Endothelial cell of umbilical vein (primary cell): ENCODE results near the gene CDR2. TPM values are rescaled to one million over a fixed set of nuclear protein-coding genes. Genes with fewer than 3 reads are reported as not detected.

Experiments
- BruUV-seq: library from RNA; stranded (reverse); fragments of 400-500 nt; replicated peaks from 2 replicates; lab custom pipeline; 2021; lab: Mats Ljungman, UMichigan
- CTCF ChIA-PET: fragments of 300-600, 350-600 bp; sonication (Branson Sonifier 250); formaldehyde crosslinking; loops from one replicate; lab custom pipeline; 2021; ENCODE audit warnings: antibody characterized with exemption, inconsistent platforms; lab: Charles Lee
- POLR2A ChIA-PET: fragments of 300-600, 350-600 bp; sonication (Branson Sonifier 250); formaldehyde crosslinking; loops from one replicate; lab custom pipeline; 2021; ENCODE audit warnings: antibody characterized with exemption, inconsistent platforms; lab: Charles Lee
- DNase-seq: peaks from one replicate; pipeline ENCODE4 v3.0.0-alpha.2; 2011; ENCODE audit warnings: low read depth, low spot score
- FAIRE-seq: peaks from 2 replicates; lab custom pipeline; 2011; peaks lifted over from hg19 to GRCh38; lab: Jason Lieb, UNC
- H2AFZ ChIP-seq: 2 replicates; pipeline ENCODE4 v1.6.0; 2012; ENCODE audit warnings: low read depth, low read length, control low read depth, inconsistent platforms
- H3K27ac ChIP-seq: 2 replicates; pipeline ENCODE4 v1.5.1; 2011; ENCODE audit warnings: low read depth, mild to moderate bottlenecking, control low read depth, low read length, moderate library complexity; ENCODE audit not compliant: insufficient read depth
- H3K27me3 ChIP-seq, 2 experiments: 2 replicates each; pipeline versions ENCODE4 v1.6.0 to v1.6.1; 2011; ENCODE audit warnings: low read length in 2 of 2, mixed read lengths in 1 of 2; ENCODE audit not compliant: control insufficient read depth in 2 of 2, insufficient read depth in 2 of 2
- H3K36me3 ChIP-seq, 2 experiments: 2 replicates in 1 of 2; 3 replicates in 1 of 2; pipeline ENCODE4 v1.5.1; 2011; ENCODE audit warnings: low read length in 2 of 2, mild to moderate bottlenecking in 1 of 2, moderate library complexity in 1 of 2; ENCODE audit not compliant: control insufficient read depth in 2 of 2, insufficient read depth in 2 of 2; ENCODE audit errors: extremely low read depth in 1 of 2
- H3K4me1 ChIP-seq: 3 replicates; pipeline ENCODE4 v1.5.1; 2011; ENCODE audit warnings: mild to moderate bottlenecking, low read length; ENCODE audit not compliant: control insufficient read depth, insufficient read depth; ENCODE audit errors: extremely low read depth
- H3K4me2 ChIP-seq: 2 replicates; pipeline ENCODE4 v1.6.1; 2011; ENCODE audit warnings: low read length, control low read depth, mixed read lengths; ENCODE audit not compliant: insufficient read depth
- H3K4me3 ChIP-seq, 3 experiments: fragments of 200-600 bp in 1 of 3; sonication (generic), shearing (Covaris generic) in 1 of 3; replicated peaks in 1 of 3; 2 replicates each; pipeline ENCODE4 v1.5.1; 2011 to 2016; ENCODE audit warnings: control low read depth in 3 of 3, low read length in 3 of 3, mild to moderate bottlenecking in 2 of 3, inconsistent platforms in 1 of 3, low read depth in 1 of 3, moderate library complexity in 1 of 3; ENCODE audit not compliant: insufficient read depth in 1 of 3
- H3K79me2 ChIP-seq: 2 replicates; pipeline ENCODE4 v1.6.0; 2012; ENCODE audit warnings: low read length, inconsistent platforms; ENCODE audit not compliant: control insufficient read depth, insufficient read depth
- H3K9ac ChIP-seq: replicated peaks from 2 replicates; pipeline ENCODE3; 2011; ENCODE audit warnings: low read length, control low read depth; ENCODE audit not compliant: insufficient read depth; ENCODE audit errors: extremely low read depth
- H3K9me1 ChIP-seq: replicated peaks from 3 replicates; pipeline ENCODE4 v1.6.0; 2011; ENCODE audit warnings: mild to moderate bottlenecking, low read length; ENCODE audit not compliant: control insufficient read depth, insufficient read depth; ENCODE audit errors: extremely low read depth
- H3K9me3 ChIP-seq: replicated peaks from 2 replicates; pipeline ENCODE4 v1.5.1; 2012; ENCODE audit warnings: low read length, inconsistent platforms; ENCODE audit not compliant: control insufficient read depth, insufficient read depth
- H4K20me1 ChIP-seq: replicated peaks from 2 replicates; pipeline ENCODE3; 2011; ENCODE audit warnings: mild to moderate bottlenecking, low read length; ENCODE audit not compliant: control insufficient read depth, insufficient read depth; ENCODE audit errors: extremely low read depth
- CTCF ChIP-seq, 2 donors: IDR thresholded peaks; 1 replicate in 1 of 2; 2 replicates in 1 of 2; pipeline ENCODE4 v1.5.1; 2011; ENCODE audit warnings: low read length in 2 of 2, mild to moderate bottlenecking in 2 of 2, moderate library complexity in 2 of 2, control low read depth in 1 of 2, inconsistent platforms in 1 of 2, low read depth in 1 of 2; ENCODE audit not compliant: insufficient read depth in 1 of 2; ENCODE audit errors: extremely low read depth in 1 of 2
- EZH2 ChIP-seq: IDR thresholded peaks from 2 replicates; pipeline ENCODE4 v1.6.1; 2012; ENCODE audit warnings: borderline replicate concordance, low read depth, mild to moderate bottlenecking, moderate library complexity, low read length, inconsistent platforms; ENCODE audit not compliant: severe bottlenecking
- FOS ChIP-seq: IDR thresholded peaks from 2 replicates; pipeline ENCODE4 v1.6.1; 2011; ENCODE audit warnings: mild to moderate bottlenecking, low read length, moderate library complexity, borderline replicate concordance; ENCODE audit not compliant: insufficient read depth
- GATA2 ChIP-seq: IDR thresholded peaks from 2 replicates; pipeline ENCODE4 v1.7.0; 2011; ENCODE audit warnings: low read depth, mild to moderate bottlenecking, moderate library complexity, mixed read lengths, low read length; ENCODE audit not compliant: insufficient read length, insufficient read depth
- JUN ChIP-seq: IDR thresholded peaks from 2 replicates; pipeline ENCODE4 v1.6.1; 2011; ENCODE audit warnings: borderline replicate concordance, low read depth; ENCODE audit not compliant: insufficient read length, insufficient read depth
- MAX ChIP-seq: IDR thresholded peaks from 2 replicates; pipeline ENCODE4 v1.6.1; 2011; ENCODE audit not compliant: insufficient read depth, insufficient read length
- MYC ChIP-seq: IDR thresholded peaks from one replicate; pipeline ENCODE4 v1.6.1; 2011; ENCODE audit warnings: mild to moderate bottlenecking, low read depth, low read length
- POLR2A ChIP-seq: IDR thresholded peaks from 2 replicates; pipeline ENCODE4 v1.6.1; 2012; ENCODE audit warnings: low read depth, mild to moderate bottlenecking, control low read depth, low read length
- POLR2AphosphoS5 ChIP-seq: IDR thresholded peaks from 2 replicates; pipeline ENCODE4 v1.6.1; 2012; ENCODE audit warnings: low read depth, mild to moderate bottlenecking, control low read depth, low read length, moderate library complexity; ENCODE audit not compliant: insufficient read depth
- dilution Hi-C: fragments of 300-500 bp; cut with MboI; formaldehyde crosslinking; loops from one replicate; pipeline ENCODE4 v1.15.0; 2019; ENCODE audit warnings: low sequenced_read_pairs; ENCODE audit not compliant: extremely low pct_ligation_motif_present
- intact Hi-C: fragments of 100-400 bp; cut with micrococcal nuclease; formaldehyde crosslinking; loops from one replicate; pipeline ENCODE4 v1.10.0; 2022
- polyA plus RNA-seq, 4 experiments: library from polyadenylated mRNA; depleted of rRNA in 3 of 4; stranded (reverse) in 3 of 4; unstranded in 1 of 4; fragments of >200 nt; gene quantifications; 2 replicates each; pipeline versions ENCODE4 v1.2.1 to v1.2.3, GENCODE V29; 2011 to 2012; ENCODE audit warnings: missing spikeins in 1 of 4
- total RNA-seq: library from RNA; stranded (reverse); gene quantifications from 2 replicates; pipeline ENCODE4 v1.2.3, GENCODE V29; 2021

The CDR2 gene
- total and polyA plus RNA-seq, 2 donors (not counting 3 experiments of a cell fraction or from before 2014, with no cell fraction given): 35.3 to 61.9 TPM

- dilution Hi-C loops (no loop called here), intact Hi-C loops (no loop called here)
- H3K4me3 ChIP-seq: no peak overlapping the region
- no peaks in the 10 kb centered on the region for H3K27me3 ChIP-seq
- H3K36me3 ChIP-seq: peaks cover 6 to 28% of the 10 kb centered on the region in 2 experiments
- no TSS peak for BruUV-seq
- TF ChIP-seq FOS (no peak), MYC (no peak), MAX (no peak), JUN (no peak), POLR2A (no peak), EZH2 (no peak), CTCF (IDR thresholded peaks at IDR 0.05; ENCODE audit: extremely low read depth in 1 of 2, insufficient read depth in 1 of 2, low read depth in 1 of 2, low read length in 2 of 2) (no peak), POLR2AphosphoS5 (no peak), GATA2 (no peak)
- H3K79me2 ChIP-seq: peaks cover 3% of the 10 kb centered on the region
- no peak for FAIRE-seq
- H3K4me1 ChIP-seq: peaks cover 14% of the 10 kb centered on the region
- ChIA-PET CTCF (no interaction called here), POLR2A (no interaction called here)
- no peak overlapping the region for H2AFZ ChIP-seq
- no peaks in the 10 kb centered on the region for H3K9me3 ChIP-seq
- H4K20me1 ChIP-seq: no peaks in the 10 kb centered on the region
- no peak for DNase-seq
- H3K9ac ChIP-seq: no peak overlapping the region
- no peak overlapping the region for H3K27ac ChIP-seq
- H3K4me2 ChIP-seq: no peak overlapping the region
- H3K9me1 ChIP-seq: no peaks in the 10 kb centered on the region
These were observed 57.4 kb downstream of the CDR2 start for GRCh38 chr16:22317001-22317530.
